Spleen (tissue), 11 donors: ENCODE measurements around the gene GRN. TPM values are rescaled to one million over a fixed set of nuclear protein-coding genes. Genes with fewer than 3 reads are reported as not detected.

Source experiments
- DNase-seq: peaks from one replicate; pipeline ENCODE4 v3.0.0-alpha.2; 2020
- H3K27ac ChIP-seq, 8 donors: fragments of 200-600 bp; sonication (generic) in 7 of 8; 1 replicate in 4 of 8; 2 replicates in 4 of 8; pipeline versions ENCODE4 v1.5.0 to v1.8.0; 2016 to 2021; ENCODE audit warnings: inconsistent platforms in 4 of 8, mild to moderate bottlenecking in 4 of 8, moderate library complexity in 1 of 8
- H3K27me3 ChIP-seq, 7 donors: fragments of 200-600 bp; sonication (generic) in 6 of 7; replicated peaks in 1 of 7; 1 replicate in 4 of 7; 2 replicates in 3 of 7; pipeline versions ENCODE4 v1.5.0 to v1.8.0; 2016 to 2021; ENCODE audit warnings: inconsistent platforms in 3 of 7, mild to moderate bottlenecking in 1 of 7
- H3K36me3 ChIP-seq, 6 donors: fragments of 200-600 bp; sonication (generic) in 5 of 6; 1 replicate in 4 of 6; 2 replicates in 2 of 6; pipeline versions ENCODE4 v1.5.0 to v1.8.0; 2016 to 2021; ENCODE audit warnings: inconsistent platforms in 2 of 6
- H3K4me1 ChIP-seq, 6 donors: fragments of 200-600 bp; sonication (generic) in 5 of 6; 1 replicate in 3 of 6; 2 replicates in 3 of 6; pipeline versions ENCODE4 v1.5.0 to v1.8.0; 2016 to 2021; ENCODE audit warnings: inconsistent platforms in 3 of 6
- H3K4me3 ChIP-seq, 8 donors: fragments of 200-600 bp; sonication (generic) in 7 of 8; 1 replicate in 4 of 8; 2 replicates in 4 of 8; pipeline versions ENCODE4 v1.5.0 to v1.8.0; 2016 to 2021; ENCODE audit warnings: inconsistent platforms in 4 of 8, mild to moderate bottlenecking in 4 of 8, moderate library complexity in 2 of 8
- H3K9me3 ChIP-seq, 8 donors: fragments of 200-600 bp; sonication (generic) in 7 of 8; 1 replicate in 4 of 8; 2 replicates in 4 of 8; pipeline versions ENCODE4 v1.5.0 to v1.8.0; 2016 to 2021; ENCODE audit warnings: inconsistent platforms in 4 of 8
- CTCF ChIP-seq, 11 experiments: fragments of 200-600 bp in 7 of 11; fragments of 450-650 bp in 4 of 11; sonication (generic) in 4 of 11; IDR thresholded peaks in 8 of 11; conservative IDR thresholded peaks in 3 of 11; 1 replicate in 7 of 11; 2 replicates in 4 of 11; pipeline versions ENCODE4 v1.4.0 to v1.8.0; 2016 to 2021; ENCODE audit warnings: antibody characterized with exemption in 11 of 11, inconsistent platforms in 4 of 11, mild to moderate bottlenecking in 1 of 11
- POLR2A ChIP-seq, 3 donors: fragments of 450-650 bp; IDR thresholded peaks; one replicate each; pipeline ENCODE4 v1.5.1; 2017; ENCODE audit warnings: antibody characterized with exemption in 3 of 3, mild to moderate bottlenecking in 1 of 3
- POLR2AphosphoS5 ChIP-seq, 3 donors: sonication (generic); formaldehyde crosslinking; IDR thresholded peaks; one replicate each; pipeline ENCODE4 v1.5.1; 2017; ENCODE audit warnings: antibody characterized with exemption in 3 of 3
- WGBS, 5 donors: extraction: QIAGEN DNeasy Blood & Tissue Kit in 3 of 5; methylation state at CpG; one replicate each; pipeline versions ENCODE4 v1.1.5 to v1.1.7; 2013 to 2018; 5-methylcytosine and 5-hydroxymethylcytosine counted together
- intact Hi-C: fragments of 100-400 bp; cut with DNase I; formaldehyde crosslinking; loops from one replicate; pipeline ENCODE4 v1.15.0; 2023; ENCODE audit warnings: low total_unique reads
- polyA plus RNA-seq, 3 donors: library from polyadenylated mRNA; stranded (reverse); fragments of 200-250 nt; gene quantifications; one replicate each; pipeline ENCODE4 v1.2.1, GENCODE V29; 2013
- total RNA-seq, 7 donors: library from RNA; depleted of rRNA in 3 of 7; stranded (reverse); fragments of >200 nt in 3 of 7; fragmentation: NEBNext Ultra II Directional in 4 of 7; extraction: Animal tissue kit (Norgen Biotek cat#: 25700) in 4 of 7; gene quantifications; one replicate each; pipeline versions ENCODE4 v1.1.0 to v1.2.1, GENCODE V29; 2016 to 2021
- donor health status: healthy with polysubstance abuse.
- donor health status: DM: no; HTN: no; CAD: no; lungs with moderate emphysema.
- donor health status: DM: no; HTN: no; CAD: no.
- donor health status: Bipolar disorder and iron deficiency.
- donor health status: healthy.
- donor health status: DM: no; HTN: no; CAD: no.
- donor health status: DM: yes; HTN: yes; CAD: no.

Gene GRN
- total and polyA plus RNA-seq, 10 donors, result 135 to 896 (median 512) TPM

GRCh38 chr17:44343510-44344209, 1.4 kb upstream of the GRN start:
- H3K9me3 ChIP-seq, result no peaks in the 10 kb centered on the region
- WGBS, 5 donors, result 81 to 87% (median 83%) methylated on average over 11 of the region's 11 CpGs
- H3K27ac ChIP-seq, result no peak overlapping the region
- intact Hi-C loops, result no loop called here
- no peaks in the 10 kb centered on the region for H3K27me3 ChIP-seq
- peaks cover 28 to 68% (median 50%) of the 10 kb centered on the region in 6 donors for H3K4me1 ChIP-seq
- peak; percentile 64 for DNase-seq
- H3K4me3 ChIP-seq, result no peak overlapping the region
- no peak for TF ChIP-seq POLR2A (IDR thresholded peaks at IDR 0.05)
- TF ChIP-seq CTCF (IDR thresholded peaks at IDR 0.05 in 8 of 11, conservative IDR thresholded peaks at IDR 0.05 in 3 of 11), result no peak
- no peak for TF ChIP-seq POLR2AphosphoS5 (IDR thresholded peaks at IDR 0.05)
- H3K36me3 ChIP-seq, result peaks cover 0 to 4% (median 0%) of the 10 kb centered on the region in 6 donors

- DNase-seq, result peak; percentile 85
- Histone ChIP-seq H3K36me3 (peaks cover 0 to 23% (median 16%) of the 10 kb centered on the region in 6 donors), H3K27me3 (no peaks in the 10 kb centered on the region), H3K4me1 (peaks cover 36 to 70% (median 60%) of the 10 kb centered on the region in 6 donors), H3K4me3 (peak overlapping the region; percentile 64 to 97 (median 79)), H3K9me3 (no peaks in the 10 kb centered on the region), H3K27ac (peak overlapping the region; percentile 86 to 97 (median 92))
- TF ChIP-seq POLR2AphosphoS5 (IDR thresholded peaks at IDR 0.05), result no peak
- peak in 9 of 11 experiments; percentile 34 to 74 (median 66) for TF ChIP-seq CTCF (IDR thresholded peaks at IDR 0.05 in 8 of 11, conservative IDR thresholded peaks at IDR 0.05 in 3 of 11)
- no peak for TF ChIP-seq POLR2A (IDR thresholded peaks at IDR 0.05)
- 0 to 2% (median 0%) methylated on average over 8 to 21 of the region's 21 CpGs for WGBS, 5 donors
- intact Hi-C loops, result no loop called here
These were observed 438 bp downstream of the GRN start for GRCh38 chr17:44345454-44346026.

DNA sequence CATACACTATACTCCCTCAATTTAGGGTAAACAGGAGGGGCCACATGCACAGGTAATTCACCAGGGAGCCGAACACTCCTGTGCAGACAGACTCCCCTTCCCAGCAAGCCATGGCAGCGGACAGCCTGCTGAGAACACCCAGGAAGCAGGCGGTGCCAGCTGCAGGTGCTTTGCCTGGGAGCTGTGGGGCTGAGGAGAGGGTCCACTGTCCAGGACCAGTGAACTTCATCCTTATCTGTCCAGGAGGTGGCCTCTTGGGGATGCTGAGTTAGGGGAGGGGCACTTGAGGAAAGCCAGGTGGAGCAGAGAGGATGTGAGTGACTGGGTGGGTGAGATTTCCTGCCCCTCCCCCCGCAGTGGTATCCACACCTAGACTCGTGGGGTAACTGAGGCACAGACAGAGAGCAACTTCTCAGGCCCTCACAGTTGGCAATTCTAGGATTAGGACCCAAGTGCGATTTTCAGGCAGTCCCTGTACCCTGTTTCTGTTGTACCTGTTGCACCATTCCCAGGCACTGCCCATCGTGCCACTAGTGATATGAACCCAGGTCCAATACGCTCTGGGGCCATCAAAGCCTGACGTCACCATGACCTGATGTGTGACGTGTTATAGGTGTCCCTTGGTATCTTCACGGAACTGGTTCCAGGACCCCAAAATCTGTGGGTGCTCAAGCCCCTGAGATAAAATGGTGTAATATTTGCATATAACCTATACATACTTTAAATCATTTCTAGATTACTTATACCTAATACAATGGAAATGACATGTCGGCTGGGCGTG, 1.2 kb downstream of the GRN start:
- Histone ChIP-seq H3K27ac (peak overlapping the region; percentile 86 to 97 (median 92)), H3K27me3 (no peaks in the 10 kb centered on the region), H3K4me3 (peak overlapping the region; percentile 64 to 97 (median 79)), H3K9me3 (no peaks in the 10 kb centered on the region), H3K4me1 (peaks cover 36 to 76% (median 66%) of the 10 kb centered on the region in 6 donors), H3K36me3 (peaks cover 0 to 30% (median 24%) of the 10 kb centered on the region in 6 donors)
- 53 to 71% (median 68%) methylated on average over 12 to 13 of the region's 13 CpGs for WGBS, 5 donors
- intact Hi-C loops, result no loop called here
- no peak for DNase-seq
- TF ChIP-seq POLR2A (IDR thresholded peaks at IDR 0.05) (no peak), POLR2AphosphoS5 (IDR thresholded peaks at IDR 0.05) (no peak), CTCF (IDR thresholded peaks at IDR 0.05 in 8 of 11, conservative IDR thresholded peaks at IDR 0.05 in 3 of 11) (peak in 3 of 11 experiments; percentile 13 to 16 (median 15))
